Gastrocnemius medialis (tissue), 4 donors: ENCODE data around the gene KRTAP5-7.

Experiments
- POLR2A ChIP-seq, 2 donors: fragments of 450-650 bp; IDR thresholded peaks; one replicate each; pipeline ENCODE4 v1.6.1; 2017; ENCODE audit warnings: antibody characterized with exemption in 2 of 2, mild to moderate bottlenecking in 2 of 2, moderate library complexity in 2 of 2
- TF ChIP-seq, protein P1 (sequence below), 5 experiments: fragments of 450-650 bp in 3 of 5; fragments of 200-600 bp in 2 of 5; sonication (generic) in 2 of 5; IDR thresholded peaks in 4 of 5; conservative IDR thresholded peaks in 1 of 5; 1 replicate in 4 of 5; 2 replicates in 1 of 5; pipeline ENCODE4 v1.5.1; 2016 to 2019; ENCODE audit warnings: antibody characterized with exemption in 5 of 5, mild to moderate bottlenecking in 3 of 5, moderate library complexity in 3 of 5

GRCh38 chr11:71572811-71573210 lies 45.7 kb downstream of the KRTAP5-7 start:
- TF ChIP-seq POLR2A (IDR thresholded peaks at IDR 0.05) = no peak
- TF ChIP-seq, protein P1, sequence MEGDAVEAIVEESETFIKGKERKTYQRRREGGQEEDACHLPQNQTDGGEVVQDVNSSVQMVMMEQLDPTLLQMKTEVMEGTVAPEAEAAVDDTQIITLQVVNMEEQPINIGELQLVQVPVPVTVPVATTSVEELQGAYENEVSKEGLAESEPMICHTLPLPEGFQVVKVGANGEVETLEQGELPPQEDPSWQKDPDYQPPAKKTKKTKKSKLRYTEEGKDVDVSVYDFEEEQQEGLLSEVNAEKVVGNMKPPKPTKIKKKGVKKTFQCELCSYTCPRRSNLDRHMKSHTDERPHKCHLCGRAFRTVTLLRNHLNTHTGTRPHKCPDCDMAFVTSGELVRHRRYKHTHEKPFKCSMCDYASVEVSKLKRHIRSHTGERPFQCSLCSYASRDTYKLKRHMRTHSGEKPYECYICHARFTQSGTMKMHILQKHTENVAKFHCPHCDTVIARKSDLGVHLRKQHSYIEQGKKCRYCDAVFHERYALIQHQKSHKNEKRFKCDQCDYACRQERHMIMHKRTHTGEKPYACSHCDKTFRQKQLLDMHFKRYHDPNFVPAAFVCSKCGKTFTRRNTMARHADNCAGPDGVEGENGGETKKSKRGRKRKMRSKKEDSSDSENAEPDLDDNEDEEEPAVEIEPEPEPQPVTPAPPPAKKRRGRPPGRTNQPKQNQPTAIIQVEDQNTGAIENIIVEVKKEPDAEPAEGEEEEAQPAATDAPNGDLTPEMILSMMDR (IDR thresholded peaks at IDR 0.05 in 4 of 5, conservative IDR thresholded peaks at IDR 0.05 in 1 of 5) = no peak
